ENCODE results near the gene MLLT3. TPM values are rescaled to one million over a fixed set of nuclear protein-coding genes. Genes with fewer than 3 reads are reported as not detected.

The MLLT3 gene
- total and polyA plus RNA-seq, 2 experiments from 2014 or later: 13.7 to 39.2 TPM

DNA sequence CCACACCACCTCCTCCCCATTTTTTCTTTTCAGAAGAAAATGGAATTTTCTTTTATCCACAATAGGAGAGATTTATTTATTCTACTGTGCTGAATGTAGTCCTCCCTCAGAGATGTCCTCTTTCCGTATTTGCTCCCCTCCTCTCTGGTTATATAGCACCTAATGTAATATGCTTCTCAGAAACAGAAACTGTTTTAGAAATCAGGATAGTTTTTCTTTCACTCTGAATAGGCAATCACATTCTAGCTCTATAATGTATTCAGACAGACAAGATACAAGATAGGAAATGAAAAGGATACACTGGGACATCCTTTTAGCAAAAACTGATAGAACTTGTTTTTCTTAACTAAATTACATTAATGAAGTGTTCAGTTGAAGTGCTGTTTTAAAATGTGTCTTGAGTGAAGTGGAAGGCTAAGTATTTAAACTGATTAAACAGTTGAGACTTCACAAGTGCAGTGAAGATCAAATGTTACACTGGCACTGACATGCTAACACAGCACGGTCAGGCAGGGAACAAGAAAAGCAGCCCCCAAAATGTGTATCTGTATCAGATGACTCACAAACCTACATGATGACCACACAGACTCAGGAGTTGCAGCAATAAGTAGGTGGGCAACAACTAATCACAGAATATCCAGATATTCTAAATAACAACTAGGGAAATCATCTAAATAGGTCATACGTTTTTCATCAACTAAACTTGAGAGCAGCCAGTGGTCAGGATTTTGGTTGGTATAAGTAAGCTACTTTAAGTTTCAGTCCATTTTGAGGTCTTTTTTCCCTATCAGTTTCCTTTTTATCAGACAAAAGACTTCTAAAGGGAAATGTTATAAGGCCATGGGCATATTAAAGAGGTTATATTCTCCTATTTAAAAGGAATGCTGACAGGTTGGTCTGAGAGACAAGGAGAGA is 260.4 kb downstream of the MLLT3 start:
- TF ChIP-seq EZH2phosphoT487 (IDR thresholded peaks at IDR 0.05; ENCODE audit: low read depth, severe bottlenecking, unreplicated experiment): no peak
- TF ChIP-seq, protein P1, sequence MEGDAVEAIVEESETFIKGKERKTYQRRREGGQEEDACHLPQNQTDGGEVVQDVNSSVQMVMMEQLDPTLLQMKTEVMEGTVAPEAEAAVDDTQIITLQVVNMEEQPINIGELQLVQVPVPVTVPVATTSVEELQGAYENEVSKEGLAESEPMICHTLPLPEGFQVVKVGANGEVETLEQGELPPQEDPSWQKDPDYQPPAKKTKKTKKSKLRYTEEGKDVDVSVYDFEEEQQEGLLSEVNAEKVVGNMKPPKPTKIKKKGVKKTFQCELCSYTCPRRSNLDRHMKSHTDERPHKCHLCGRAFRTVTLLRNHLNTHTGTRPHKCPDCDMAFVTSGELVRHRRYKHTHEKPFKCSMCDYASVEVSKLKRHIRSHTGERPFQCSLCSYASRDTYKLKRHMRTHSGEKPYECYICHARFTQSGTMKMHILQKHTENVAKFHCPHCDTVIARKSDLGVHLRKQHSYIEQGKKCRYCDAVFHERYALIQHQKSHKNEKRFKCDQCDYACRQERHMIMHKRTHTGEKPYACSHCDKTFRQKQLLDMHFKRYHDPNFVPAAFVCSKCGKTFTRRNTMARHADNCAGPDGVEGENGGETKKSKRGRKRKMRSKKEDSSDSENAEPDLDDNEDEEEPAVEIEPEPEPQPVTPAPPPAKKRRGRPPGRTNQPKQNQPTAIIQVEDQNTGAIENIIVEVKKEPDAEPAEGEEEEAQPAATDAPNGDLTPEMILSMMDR (IDR thresholded peaks at IDR 0.05; ENCODE audit: poor library complexity): no peak
- TF ChIP-seq EZH2 (IDR thresholded peaks at IDR 0.05; ENCODE audit: borderline replicate concordance): no peak
- H3K27me3 ChIP-seq: no peaks in the 10 kb centered on the region
- H3K4me1 ChIP-seq (ENCODE audit: insufficient read depth): peaks cover 17% of the 10 kb centered on the region
- no peak for DNase-seq (ENCODE audit: low spot score)
- no peaks in the 10 kb centered on the region for H3K9me3 ChIP-seq (ENCODE audit: low read depth)
- H3K79me2 ChIP-seq: peaks cover 2% of the 10 kb centered on the region
- H3K4me3 ChIP-seq: no peak overlapping the region
- no peak overlapping the region for H3K4me2 ChIP-seq
- 77% methylated on average over 3 of the region's 3 CpGs for WGBS (ENCODE audit: low lambda C conversion rate, missing lambda C conversion rate)
- no peaks in the 10 kb centered on the region for H4K20me1 ChIP-seq (ENCODE audit: insufficient read depth, poor library complexity, severe bottlenecking)
- no peaks in the 10 kb centered on the region for H3K36me3 ChIP-seq (replicated peaks; ENCODE audit: insufficient read depth, low read depth)
- no peaks in the 10 kb centered on the region for H3K9me2 ChIP-seq (replicated peaks; ENCODE audit: insufficient read depth)
- H2AFZ ChIP-seq: no peak overlapping the region
- no peak overlapping the region for H3K27ac ChIP-seq

DNA sequence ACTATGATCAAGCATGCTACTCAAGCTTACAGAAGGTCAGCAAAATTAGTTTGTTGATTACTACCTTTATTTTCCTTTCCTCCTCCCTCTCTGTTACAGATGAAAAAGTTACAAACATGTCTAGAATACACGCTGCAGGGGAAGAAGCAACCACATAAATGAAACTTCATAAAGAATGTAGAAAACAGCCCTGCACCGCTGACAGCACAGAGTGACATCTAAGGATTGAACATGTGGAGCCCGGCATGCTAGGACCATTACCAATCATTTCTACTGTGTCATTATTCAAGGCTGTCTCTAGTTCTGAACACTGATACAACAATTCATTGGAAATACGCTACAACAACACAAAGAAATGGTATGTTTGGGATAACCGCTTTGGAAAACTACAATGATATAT is 261.1 kb downstream of the MLLT3 start:
- TF ChIP-seq EZH2phosphoT487 (IDR thresholded peaks at IDR 0.05; ENCODE audit: low read depth, severe bottlenecking, unreplicated experiment) (no peak), EZH2 (IDR thresholded peaks at IDR 0.05; ENCODE audit: borderline replicate concordance) (no peak)
- TF ChIP-seq, protein P1 (IDR thresholded peaks at IDR 0.05; ENCODE audit: poor library complexity): no peak
- Histone ChIP-seq H3K27ac (no peak overlapping the region), H3K79me2 (no peaks in the 10 kb centered on the region), H3K36me3 (replicated peaks; ENCODE audit: insufficient read depth, low read depth) (no peaks in the 10 kb centered on the region), H4K20me1 (ENCODE audit: insufficient read depth, poor library complexity, severe bottlenecking) (no peaks in the 10 kb centered on the region), H3K27me3 (no peaks in the 10 kb centered on the region), H3K4me2 (no peak overlapping the region), H3K9me3 (ENCODE audit: low read depth) (no peaks in the 10 kb centered on the region), H3K4me3 (no peak overlapping the region), H3K4me1 (ENCODE audit: insufficient read depth) (peaks cover 21% of the 10 kb centered on the region), H2AFZ (no peak overlapping the region), H3K9me2 (replicated peaks; ENCODE audit: insufficient read depth) (no peaks in the 10 kb centered on the region)
- WGBS (ENCODE audit: low lambda C conversion rate, missing lambda C conversion rate): 94% methylated on average over 5 of the region's 5 CpGs
- DNase-seq (ENCODE audit: low spot score): no peak

DNA sequence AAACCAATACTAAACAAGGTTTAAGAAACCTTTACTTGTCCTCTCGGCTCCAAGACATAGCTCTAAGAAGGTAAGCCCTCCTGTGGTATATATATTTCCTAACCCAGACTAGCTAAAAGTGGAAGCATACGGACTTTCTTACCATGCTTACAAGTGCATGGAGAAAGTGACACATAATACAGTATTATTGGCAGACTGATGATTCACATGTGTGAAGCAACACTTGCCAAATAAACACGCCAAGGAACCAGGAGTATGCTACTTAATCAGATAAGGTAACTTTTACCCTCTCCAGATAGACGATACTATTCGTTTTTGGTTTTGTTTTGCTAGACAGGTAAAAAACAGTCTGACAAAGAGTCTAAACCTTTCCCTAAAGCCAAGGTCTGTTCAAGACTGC is 264.1 kb downstream of the MLLT3 start:
- no peak overlapping the region for H3K4me3 ChIP-seq
- WGBS (ENCODE audit: low lambda C conversion rate, missing lambda C conversion rate): 65% methylated on average over 5 of the region's 5 CpGs
- peak; percentile 28 for DNase-seq (ENCODE audit: low spot score)
- no peak overlapping the region for H2AFZ ChIP-seq
- H3K4me2 ChIP-seq: no peak overlapping the region
- TF ChIP-seq EZH2 (IDR thresholded peaks at IDR 0.05; ENCODE audit: borderline replicate concordance) (no peak), EZH2phosphoT487 (IDR thresholded peaks at IDR 0.05; ENCODE audit: low read depth, severe bottlenecking, unreplicated experiment) (no peak)
- TF ChIP-seq, protein P1 (IDR thresholded peaks at IDR 0.05; ENCODE audit: poor library complexity): no peak
- no peaks in the 10 kb centered on the region for H3K27me3 ChIP-seq
- H3K9me2 ChIP-seq (replicated peaks; ENCODE audit: insufficient read depth): no peaks in the 10 kb centered on the region
- peaks cover 33% of the 10 kb centered on the region for H3K4me1 ChIP-seq (ENCODE audit: insufficient read depth)
- no peaks in the 10 kb centered on the region for H3K9me3 ChIP-seq (ENCODE audit: low read depth)
- no peak overlapping the region for H3K27ac ChIP-seq
- no peaks in the 10 kb centered on the region for H3K79me2 ChIP-seq
- no peaks in the 10 kb centered on the region for H3K36me3 ChIP-seq (replicated peaks; ENCODE audit: insufficient read depth, low read depth)
- no peaks in the 10 kb centered on the region for H4K20me1 ChIP-seq (ENCODE audit: insufficient read depth, poor library complexity, severe bottlenecking)
